NCI-H2227 (cell line): Measurements from ENCODE around the gene PFKP.

Experiments
- DNase-seq: peaks from one replicate; lab custom pipeline; 2025; ENCODE audit not compliant: unreplicated experiment; lab: John Stamatoyannopoulos, UW

The PFKP gene

DNA sequence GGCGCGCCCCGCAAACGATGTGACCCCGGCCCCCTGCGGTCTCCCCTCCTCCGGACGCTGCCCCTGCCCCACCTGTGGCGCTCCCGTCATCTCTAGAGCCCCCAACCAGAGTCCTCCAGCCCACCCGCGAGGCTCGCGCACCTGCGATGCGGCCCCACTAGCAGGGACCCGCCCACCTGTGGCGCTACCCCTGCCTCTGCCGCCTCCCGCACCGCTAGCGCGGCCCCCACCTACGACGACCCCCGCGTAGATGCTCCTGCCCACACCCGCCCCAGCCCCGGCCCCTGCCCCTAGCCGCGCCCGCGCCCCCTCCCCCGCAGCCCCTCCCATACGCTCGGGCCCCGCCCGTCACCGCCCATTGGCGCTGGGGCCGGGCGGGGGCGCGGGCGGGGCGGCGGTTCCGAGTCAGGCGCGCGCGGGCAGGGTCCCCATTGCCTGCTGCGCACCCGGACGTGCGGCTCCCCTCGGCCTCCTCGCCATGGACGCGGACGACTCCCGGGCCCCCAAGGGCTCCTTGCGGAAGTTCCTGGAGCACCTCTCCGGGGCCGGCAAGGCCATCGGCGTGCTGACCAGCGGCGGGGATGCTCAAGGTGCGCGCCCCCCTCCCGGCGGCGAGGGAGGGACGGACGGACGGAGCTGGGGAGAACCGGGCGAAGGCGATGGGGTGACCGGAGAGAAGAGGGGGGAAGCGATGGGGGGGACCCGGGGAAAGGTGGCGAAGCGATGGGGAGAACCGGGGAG lies at the start of gene PFKP:
Gene PFKP (plus strand): TSS at position 431 of the 741 bp plus-strand sequence. CDS start 48 bp downstream, at position 479.
- peak; percentile 41 for DNase-seq

DNA sequence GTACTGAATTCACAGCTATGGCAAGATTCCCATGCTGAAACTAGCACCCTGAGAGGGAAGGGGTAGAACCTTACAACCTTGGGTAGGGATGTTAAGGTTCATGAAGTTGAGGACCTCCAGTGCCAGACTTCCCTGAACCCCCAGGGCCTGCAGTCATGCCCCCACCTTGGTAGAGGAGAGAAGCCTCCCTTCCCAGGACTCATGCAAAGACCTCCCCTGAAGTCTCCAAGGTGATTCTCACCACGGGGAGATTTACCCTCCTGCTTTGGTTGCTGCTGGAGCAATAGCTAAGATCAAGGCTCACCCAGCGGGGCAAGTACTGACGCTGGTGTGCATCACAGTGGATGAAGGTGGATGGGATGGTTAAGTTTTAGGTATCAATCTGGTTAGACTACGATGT lies 49.1 kb upstream of the PFKP start:
- no peak for DNase-seq

GRCh38 chr10:3020311-3020710 lies 47.0 kb upstream of the PFKP start:
- no peak for DNase-seq

- DNase-seq, result no peak
Observed at GRCh38 chr10:3020881-3021280, 46.5 kb upstream of the PFKP start.

GRCh38 chr10:3022027-3022426 lies 45.3 kb upstream of the PFKP start:
- DNase-seq, result no peak

DNA sequence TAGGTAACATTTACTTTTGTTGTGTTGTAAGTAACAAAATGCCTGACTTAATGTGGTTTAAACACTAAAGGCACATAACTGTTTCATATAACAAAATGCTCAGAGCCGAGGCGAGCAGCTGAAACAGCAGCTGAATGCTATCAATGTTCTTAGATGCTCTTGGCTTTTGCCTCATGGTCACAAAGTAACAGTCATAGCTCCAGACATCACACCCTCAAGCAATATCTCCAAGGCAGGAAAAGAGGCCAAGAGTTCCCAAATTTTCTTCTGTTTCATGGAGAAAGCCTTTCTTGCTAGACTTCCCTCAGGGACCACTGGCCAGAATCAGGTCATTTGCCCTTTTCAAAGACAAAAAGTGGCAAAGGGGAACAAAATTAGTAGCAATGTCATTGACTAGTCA lies 43.5 kb upstream of the PFKP start:
- no peak for DNase-seq

GRCh38 chr10:3025026-3025683 lies 42.2 kb upstream of the PFKP start:
- no peak for DNase-seq

GRCh38 chr10:3027866-3028265 lies 39.5 kb upstream of the PFKP start:
- no peak for DNase-seq

DNA sequence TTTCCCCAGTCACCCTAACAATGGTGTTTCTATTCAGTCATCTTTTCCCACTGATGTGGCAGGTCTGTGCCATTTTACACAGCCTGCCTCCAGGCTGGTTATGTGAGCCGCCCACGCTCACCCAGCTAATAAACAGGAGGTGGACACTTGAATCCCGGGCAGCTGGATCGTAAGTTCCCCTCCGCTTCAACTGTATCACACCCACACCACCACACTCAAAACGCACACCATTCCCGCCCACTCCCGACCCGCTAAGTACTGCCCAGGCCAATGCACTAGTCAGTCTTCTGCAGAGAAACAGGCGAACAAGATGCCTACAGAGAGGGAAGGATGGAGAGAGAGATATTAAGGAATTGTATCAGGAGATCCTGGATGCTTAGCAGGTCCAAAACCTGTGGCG lies 38.9 kb upstream of the PFKP start:
- no peak for DNase-seq

DNA sequence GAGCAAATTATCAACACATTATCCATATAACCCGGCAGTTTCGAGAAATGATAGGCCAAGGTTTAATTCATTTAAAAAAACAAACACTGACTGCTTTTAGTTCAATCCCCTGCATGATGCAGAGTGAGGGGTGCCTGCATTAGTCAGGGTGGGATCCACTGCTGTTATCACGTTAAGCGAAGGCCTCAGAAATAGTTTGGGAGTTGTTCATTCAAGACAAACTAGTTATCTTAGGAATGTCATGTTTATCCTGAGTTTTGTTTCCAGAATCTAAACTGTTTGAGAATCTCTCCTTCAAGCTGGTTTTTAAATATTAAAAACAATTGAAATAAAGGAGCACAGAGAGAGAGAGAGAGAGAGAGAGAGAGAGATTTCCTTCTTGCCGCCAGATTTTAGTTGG lies 36.6 kb upstream of the PFKP start:
- DNase-seq, result no peak

DNA sequence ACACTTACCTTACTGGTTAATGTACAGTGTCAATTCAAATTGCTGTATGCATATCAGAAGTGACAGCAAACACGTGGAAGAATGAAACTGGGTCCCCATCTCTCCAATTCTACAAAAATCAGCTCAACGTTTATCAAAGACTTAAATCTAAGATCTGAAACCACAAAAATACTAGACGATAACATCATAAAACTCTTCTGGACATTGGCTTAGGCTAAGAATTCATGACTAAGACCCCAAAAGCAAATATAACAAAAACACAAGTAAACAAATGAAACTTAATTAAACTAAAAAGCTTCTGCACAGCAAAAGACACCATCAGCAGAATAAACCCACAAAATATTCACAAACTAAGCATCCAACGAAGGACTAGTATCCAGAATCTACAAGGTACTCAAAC lies 35.9 kb upstream of the PFKP start:
- no peak for DNase-seq

GRCh38 chr10:3033925-3034324 lies 33.4 kb upstream of the PFKP start:
- no peak for DNase-seq

DNA sequence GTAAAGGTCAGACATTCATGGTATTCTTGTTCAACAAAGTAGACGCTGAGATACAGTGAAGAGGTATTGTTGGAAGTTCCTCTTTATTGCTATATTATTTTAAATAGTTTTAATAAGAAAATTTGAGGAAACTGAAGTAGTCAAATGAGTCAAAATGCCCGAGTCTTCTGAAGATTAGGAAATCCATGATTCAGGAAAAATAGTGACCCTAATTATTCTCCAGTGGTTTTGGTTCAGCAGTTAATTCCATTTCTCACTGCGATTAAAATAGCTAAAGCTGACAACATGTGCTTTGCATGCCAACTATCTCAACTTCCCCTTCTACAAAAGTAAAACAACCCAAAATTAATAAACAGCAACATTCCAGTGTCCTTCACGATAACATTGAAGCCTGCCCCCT lies 32.7 kb upstream of the PFKP start:
- no peak for DNase-seq

GRCh38 chr10:3036155-3037021 lies 31.0 kb upstream of the PFKP start:
- no peak for DNase-seq

GRCh38 chr10:3037182-3037581 lies 30.2 kb upstream of the PFKP start:
- DNase-seq, result no peak

- no peak for DNase-seq
Observed at GRCh38 chr10:3040069-3040468, 27.3 kb upstream of the PFKP start.

- DNase-seq, result no peak
Observed at GRCh38 chr10:3042589-3042988, 24.8 kb upstream of the PFKP start.

DNA sequence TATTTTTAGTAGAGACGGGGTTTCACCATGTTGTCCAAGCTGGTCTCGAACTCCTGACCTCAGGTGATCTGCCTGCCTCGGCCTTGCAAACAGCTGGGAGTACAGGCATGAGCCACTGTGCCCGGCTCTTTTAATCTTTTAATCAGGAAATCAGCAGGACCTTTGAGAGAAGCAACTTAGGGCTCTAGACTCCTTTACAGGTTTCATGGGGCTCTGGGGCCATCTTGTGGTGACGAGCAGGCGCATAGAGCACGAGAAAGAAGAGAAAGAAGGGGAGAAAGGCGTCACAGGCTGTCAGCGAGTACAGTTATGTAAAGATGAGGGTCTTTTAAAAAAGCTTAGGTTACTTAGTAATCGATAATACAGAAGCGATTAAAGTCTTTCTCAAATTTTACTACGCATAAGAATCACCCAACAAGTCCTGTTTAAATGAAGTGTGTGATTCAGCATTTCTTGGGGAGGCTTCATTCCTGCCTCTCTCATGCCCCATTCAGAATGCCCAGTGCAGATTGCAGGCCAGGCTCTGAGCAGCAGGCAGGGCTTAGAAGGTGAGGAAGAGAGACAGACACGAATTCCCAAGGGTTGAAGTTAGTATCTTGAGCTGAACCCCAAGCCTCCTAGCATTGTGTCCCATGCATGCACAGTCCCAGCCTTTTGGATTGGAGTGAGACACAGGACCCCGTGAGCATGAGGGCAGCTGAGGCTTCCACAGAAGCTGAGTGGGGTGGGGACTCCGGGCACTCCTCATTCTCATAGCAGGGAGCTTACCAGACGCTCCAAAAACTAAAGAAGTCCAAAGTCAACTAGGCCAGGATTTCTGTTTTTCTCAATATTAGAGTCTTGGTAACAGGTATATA lies 23.6 kb upstream of the PFKP start:
- peak; percentile 54 for DNase-seq

DNA sequence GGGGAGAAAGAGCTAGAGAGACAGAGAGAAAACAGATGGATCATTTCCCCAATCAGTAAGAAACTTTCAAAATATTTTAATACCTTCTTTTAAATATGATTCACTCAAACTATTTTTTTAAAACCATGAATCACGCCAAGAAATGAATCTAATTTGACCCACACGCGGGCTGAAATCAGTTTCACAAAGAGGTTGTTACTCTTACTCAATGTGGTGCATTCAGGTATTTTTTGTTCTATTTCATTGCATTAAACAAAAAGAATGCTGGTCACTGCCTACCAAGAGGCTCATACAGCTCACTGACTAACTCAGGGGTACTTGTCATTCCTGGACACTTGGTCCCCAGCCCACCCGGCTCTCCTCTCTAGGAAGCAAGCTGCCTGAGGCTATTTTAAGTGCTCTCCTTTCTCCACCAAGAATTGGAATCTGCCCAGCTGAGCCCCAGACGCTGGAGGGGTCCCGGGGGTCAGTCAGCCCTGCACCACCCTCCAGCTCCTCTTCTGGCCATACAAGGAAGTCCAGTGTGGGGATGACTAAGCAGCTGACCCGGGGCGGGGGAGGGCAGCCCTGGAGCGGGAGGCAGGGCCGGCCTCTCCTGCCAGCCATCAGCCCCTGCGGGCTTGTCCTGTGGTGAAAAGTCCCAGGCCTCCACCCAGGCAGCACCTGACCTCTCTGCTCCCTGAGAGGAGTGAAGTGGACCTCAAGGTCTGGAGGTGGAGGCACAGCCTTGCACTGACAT lies 21.7 kb upstream of the PFKP start:
- DNase-seq, result no peak

DNA sequence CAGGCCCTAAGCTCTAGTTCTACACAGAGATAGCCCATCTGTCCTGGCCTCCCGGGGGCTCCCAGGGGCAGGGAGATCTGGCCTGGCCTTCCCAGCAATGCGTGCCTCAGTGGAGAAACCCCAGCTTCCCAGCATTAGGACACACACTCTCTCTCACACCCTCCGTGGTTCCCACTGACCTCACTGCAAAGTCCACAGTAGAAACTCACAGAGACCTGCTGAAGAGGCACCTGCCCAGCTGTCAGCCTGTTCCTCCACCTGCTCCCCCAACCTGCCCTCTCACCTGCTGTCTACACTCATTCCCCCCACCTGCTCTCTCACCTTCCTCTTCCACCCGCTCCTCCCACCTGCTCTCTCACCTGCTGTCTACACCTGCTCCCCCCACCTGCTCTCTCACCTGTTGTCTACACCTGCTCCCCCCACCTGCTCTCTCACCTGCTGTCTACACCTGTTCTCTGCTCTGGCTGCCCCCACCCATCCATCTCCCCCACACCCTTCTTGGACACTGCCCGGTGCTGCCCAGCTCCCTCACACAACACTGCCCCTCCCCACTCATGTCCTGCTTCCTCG lies 21.1 kb upstream of the PFKP start:
- DNase-seq, result no peak
